GM12878 (cell line): ENCODE measurements around the gene GPM6B. TPM values are rescaled to one million over a fixed set of nuclear protein-coding genes. Genes with fewer than 3 reads are reported as not detected.

ENCODE experiments used
- ATAC-seq: fragments of 200-7000 bp; cut with Tn5 transposase; 3 replicates; pipeline ENCODE4 v1.9.1; 2020; ENCODE audit warnings: mild to moderate bottlenecking, moderate library complexity
- BruUV-seq: library from RNA; stranded (reverse); fragments of 400-500 nt; replicated peaks from 2 replicates; lab custom pipeline; 2021; lab: Mats Ljungman, UMichigan
- CTCF ChIA-PET: fragments of 300-600 bp; sonication (Branson Sonifier 250); formaldehyde crosslinking; extraction: SDS; loops from one replicate; lab custom pipeline; 2021; ENCODE audit warnings: inconsistent platforms; lab: Yijun Ruan, JAX
- POLR2A ChIA-PET: fragments of 350-600 bp; formaldehyde crosslinking; extraction: SDS; loops from one replicate; lab custom pipeline; 2021; ENCODE audit warnings: inconsistent platforms; lab: Charles Lee
- RAD21 ChIA-PET: fragments of 300-600 bp; sonication (Branson Sonifier 250); formaldehyde crosslinking; loops from one replicate; lab custom pipeline; 2023; ENCODE audit warnings: antibody characterized with exemption; ENCODE audit not compliant: unreplicated experiment; lab: Charles Lee
- SMC1A ChIA-PET: fragments of 300-600 bp; sonication (Branson Sonifier 250); formaldehyde crosslinking; loops from one replicate; lab custom pipeline; 2023; ENCODE audit not compliant: unreplicated experiment, uncharacterized antibody; lab: Charles Lee
- DNase-seq: peaks from one replicate; pipeline ENCODE4 v3.0.0-alpha.2; 2011; ENCODE audit warnings: low read depth, low spot score
- FAIRE-seq: peaks from 3 replicates; lab custom pipeline; 2011; peaks lifted over from hg19 to GRCh38; lab: Jason Lieb, UNC
- H2AFZ ChIP-seq: 2 replicates; pipeline ENCODE4 v1.6.0; 2011; ENCODE audit warnings: low read depth, low read length, control low read depth; ENCODE audit not compliant: control insufficient read depth
- H3K27ac ChIP-seq: 2 replicates; pipeline ENCODE4 v1.5.1; 2011; ENCODE audit warnings: control low read depth; ENCODE audit not compliant: control insufficient read depth, insufficient read depth
- H3K27me3 ChIP-seq, 2 experiments: replicated peaks in 1 of 2; 2 replicates each; pipeline versions ENCODE4 v1.6.0 to v1.6.1; 2011; ENCODE audit warnings: low read length in 1 of 2; ENCODE audit not compliant: control insufficient read depth in 2 of 2, insufficient read depth in 2 of 2
- H3K36me3 ChIP-seq, 2 experiments: 2 replicates each; pipeline ENCODE4 v1.5.1; 2011; ENCODE audit warnings: low read length in 1 of 2; ENCODE audit not compliant: control insufficient read depth in 2 of 2, insufficient read depth in 2 of 2
- H3K4me1 ChIP-seq: 2 replicates; pipeline ENCODE4 v1.6.1; 2011; ENCODE audit warnings: mild to moderate bottlenecking, low read length, moderate library complexity, mixed read lengths; ENCODE audit not compliant: control insufficient read depth, insufficient read depth
- H3K4me2 ChIP-seq: 2 replicates; pipeline ENCODE4 v1.6.0; 2011; ENCODE audit warnings: control low read depth; ENCODE audit not compliant: control insufficient read depth, insufficient read depth
- H3K4me3 ChIP-seq: fragments of 200-600 bp; sonication (generic); 2 replicates; pipeline ENCODE4 v1.5.1; 2016
- H3K79me2 ChIP-seq: 2 replicates; pipeline ENCODE4 v1.6.0; 2011; ENCODE audit warnings: low read length; ENCODE audit not compliant: control insufficient read depth, insufficient read depth
- H3K9ac ChIP-seq: 2 replicates; pipeline ENCODE4 v1.8.0; 2011; ENCODE audit warnings: low read length, control low read depth, mixed read lengths; ENCODE audit not compliant: control insufficient read depth, insufficient read depth
- H3K9me3 ChIP-seq: replicated peaks from 3 replicates; pipeline ENCODE4 v1.5.1; 2011; ENCODE audit warnings: mild to moderate bottlenecking, low read length; ENCODE audit not compliant: control insufficient read depth, insufficient read depth
- H4K20me1 ChIP-seq: 2 replicates; pipeline ENCODE4 v1.6.0; 2011; ENCODE audit not compliant: control insufficient read depth, insufficient read depth
- CEBPB ChIP-seq, 2 experiments: fragments of 150-350 bp in 1 of 2; IDR thresholded peaks; 2 replicates each; pipeline ENCODE4 v1.6.1; 2012 to 2014; ENCODE audit warnings: low read depth in 2 of 2, low read length in 2 of 2, borderline replicate concordance in 1 of 2, inconsistent platforms in 1 of 2
- POLR2A ChIP-seq: IDR thresholded peaks from 2 replicates; pipeline ENCODE4 v1.6.1; 2011; ENCODE audit warnings: low read depth, mild to moderate bottlenecking, low read length
- POLR2AphosphoS5 ChIP-seq: IDR thresholded peaks from 2 replicates; pipeline ENCODE4 v1.6.1; 2011; ENCODE audit warnings: mild to moderate bottlenecking, low read length, inconsistent platforms
- WGBS: methylation state at CpG from one replicate; pipeline ENCODE4 v1.1.6; 2016; ENCODE audit warnings: low lambda C conversion rate; ENCODE audit not compliant: insufficient replicate concordance, insufficient coverage; ENCODE audit errors: missing lambda C conversion rate; 5-methylcytosine and 5-hydroxymethylcytosine counted together
- in situ Hi-C: fragments of 300-500 bp; cut with MboI; formaldehyde crosslinking; loops from 9 replicates; pipeline ENCODE4 v1.14.3; 2018; ENCODE audit warnings: mixed read lengths
- intact Hi-C: fragments of 100-400 bp; cut with micrococcal nuclease; formaldehyde crosslinking; loops from one replicate; pipeline ENCODE4 v1.14.2; 2022; ENCODE audit not compliant: unreplicated experiment
- polyA plus RNA-seq, 11 experiments: library from polyadenylated mRNA; depleted of rRNA in 4 of 11; unstranded in 6 of 11; stranded (reverse) in 5 of 11; fragments of >200 nt; fragmentation: Nextera tagmentation in 4 of 11; fragmentation: Illumina TruSeq in 1 of 11; extraction: Ambion mirVana in 4 of 11; extraction: Trizol in 1 of 11; gene quantifications; 1 replicate in 1 of 11; 2 replicates in 10 of 11; pipeline versions ENCODE4 v1.2.1 to v1.2.3, GENCODE V29; 2011 to 2016; ENCODE audit warnings: inconsistent platforms in 2 of 11, missing spikeins in 2 of 11, low read depth in 1 of 11
- total RNA-seq, 4 experiments: library from RNA; depleted of rRNA in 3 of 4; stranded (reverse); fragments of >200 nt in 3 of 4; fragmentation: Illumina TruSeq in 1 of 4; extraction: Trizol in 1 of 4; gene quantifications; 2 replicates each; pipeline versions ENCODE4 v1.2.1 to v1.2.3, GENCODE V29; 2013 to 2021

Gene GPM6B
- total and polyA plus RNA-seq, 10 of the 15 experiments (the other 5 are each of a cell fraction or from before 2014, with no cell fraction given) = 0.01 to 2.6 (median 0.37) TPM; not detected in 2

DNA sequence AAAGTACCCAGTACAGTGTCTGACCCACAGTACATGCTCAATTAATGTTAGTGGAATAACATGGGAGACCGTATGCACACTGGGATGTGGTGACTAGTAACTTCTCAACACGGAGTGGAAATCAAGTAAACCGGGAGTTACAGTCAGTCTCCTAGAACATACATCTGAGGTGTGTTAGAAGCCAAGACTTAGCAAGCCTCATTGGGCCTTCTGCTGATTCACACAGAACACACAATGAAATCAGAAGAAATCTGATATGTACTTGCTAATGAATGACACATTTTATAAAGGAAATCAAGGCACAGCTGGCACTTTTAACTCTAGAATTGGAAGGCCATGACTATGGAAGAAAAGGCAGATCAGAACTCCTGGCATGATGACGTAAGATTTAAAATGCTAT is 95.5 kb downstream of the GPM6B start:
- RAD21 ChIA-PET = interaction anchor here (1.2 to 1.4 kb wide), 2 partner anchors 15 to 23 kb away, joined by 5 to 6 read pairs; no protein-coding TSS in a partner anchor
- no peak for DNase-seq
- intact Hi-C loops (no loop called here), in situ Hi-C loops (no loop called here)
- no peaks in the 10 kb centered on the region for H4K20me1 ChIP-seq
- H3K36me3 ChIP-seq = peaks cover 3 to 16% of the 10 kb centered on the region in 2 experiments; a peak in 3 of 4 replicates
- CTCF ChIA-PET = interaction anchor here (1.3 kb wide), 2 partner anchors 13 to 30 kb away, joined by 5 to 6 read pairs; partner anchors contain the start of genes OFD1 and TRAPPC2
- no peak overlapping the region for H3K27ac ChIP-seq
- no peak for ATAC-seq
- H2AFZ ChIP-seq = no peak overlapping the region
- H3K9ac ChIP-seq = no peak overlapping the region
- POLR2A ChIA-PET = interaction anchor here (0.6 to 1.0 kb wide), 2 partner anchors 13 to 34 kb away, joined by 4 to 6 read pairs; partner anchors contain the start of genes OFD1 and TRAPPC2
- FAIRE-seq = no peak
- TF ChIP-seq POLR2A = no peak
- no peak for TF ChIP-seq POLR2AphosphoS5
- TF ChIP-seq CEBPB (IDR thresholded peaks at IDR 0.05; ENCODE audit: borderline replicate concordance in 1 of 2, low read depth in 2 of 2, low read length in 2 of 2) = no peak
- TF ChIP-seq, all 136 proteins: peak for 0
- SMC1A ChIA-PET = interaction anchor here (1.1 to 2.2 kb wide), 8 partner anchors 9 to 62 kb away, joined by 3 to 14 read pairs (median 4); no protein-coding TSS in a partner anchor
- Histone ChIP-seq H3K9me3 (no peaks in the 10 kb centered on the region; the same call in 2 of the 3 replicates), H3K4me2 (no peak overlapping the region), H3K27me3 (no peaks in the 10 kb centered on the region), H3K79me2 (peaks cover 14% of the 10 kb centered on the region), H3K4me3 (no peak overlapping the region), H3K4me1 (no peaks in the 10 kb centered on the region; the same call in 1 of the 2 replicates)
- BruUV-seq = no TSS peak
- WGBS = 91% methylated on average over 4 of the region's 4 CpGs

Other genes starting within 250 kb of the GPM6B start
- not detected in 2 replicates for gene EGFL6, start 247.5 kb downstream of the GPM6B start, total RNA-seq (2014; rRNA removed)
- gene EGFL6, start 247.5 kb downstream of the GPM6B start, total RNA-seq (2014; rRNA removed; fragmentation: Illumina TruSeq; extraction: Trizol) = not detected in 2 replicates
- gene EGFL6, start 247.5 kb downstream of the GPM6B start, total RNA-seq (2021) = not detected in 2 replicates
- gene EGFL6, start 247.5 kb downstream of the GPM6B start, polyA plus RNA-seq (2011; rRNA removed) = 0.03 and 0.14 TPM in 2 replicates
- not detected in 2 replicates for gene EGFL6, start 247.5 kb downstream of the GPM6B start, polyA plus RNA-seq (2014; fragmentation: Illumina TruSeq; extraction: Trizol)
- not detected for gene EGFL6, start 247.5 kb downstream of the GPM6B start, polyA plus RNA-seq (2014; fragmentation: Nextera tagmentation; extraction: Ambion mirVana)
- gene EGFL6, start 247.5 kb downstream of the GPM6B start, polyA plus RNA-seq (2014; rRNA removed) = not detected in 2 replicates
- not detected for gene EGFL6, start 247.5 kb downstream of the GPM6B start, polyA plus RNA-seq (2016; fragmentation: Nextera tagmentation; extraction: Ambion mirVana)
- gene TCEANC, start 164.0 kb downstream of the GPM6B start, total RNA-seq (2014; rRNA removed) = 2.9 and 4.7 TPM in 2 replicates
- gene TCEANC, start 164.0 kb downstream of the GPM6B start, total RNA-seq (2014; rRNA removed; fragmentation: Illumina TruSeq; extraction: Trizol) = 3.7 and 3.8 TPM in 2 replicates
- gene TCEANC, start 164.0 kb downstream of the GPM6B start, total RNA-seq (2021) = 3.0 and 3.8 TPM in 2 replicates
- 4.9 and 6.5 TPM in 2 replicates for gene TCEANC, start 164.0 kb downstream of the GPM6B start, polyA plus RNA-seq (2011; rRNA removed)
- gene TCEANC, start 164.0 kb downstream of the GPM6B start, polyA plus RNA-seq (2014; fragmentation: Illumina TruSeq; extraction: Trizol) = 3.4 and 4.4 TPM in 2 replicates
- gene TCEANC, start 164.0 kb downstream of the GPM6B start, polyA plus RNA-seq (2014; fragmentation: Nextera tagmentation; extraction: Ambion mirVana) = 1 to 10 TPM; 1.5 to 4.0 TPM
- gene TCEANC, start 164.0 kb downstream of the GPM6B start, polyA plus RNA-seq (2014; rRNA removed) = 1.9 and 2.0 TPM in 2 replicates
- gene TCEANC, start 164.0 kb downstream of the GPM6B start, polyA plus RNA-seq (2016; fragmentation: Nextera tagmentation; extraction: Ambion mirVana) = 1 to 10 TPM; 1.1 to 2.7 TPM
- 42.1 and 54.1 TPM in 2 replicates for gene RAB9A, start 128.0 kb downstream of the GPM6B start, total RNA-seq (2014; rRNA removed)
- gene RAB9A, start 128.0 kb downstream of the GPM6B start, total RNA-seq (2014; rRNA removed; fragmentation: Illumina TruSeq; extraction: Trizol) = 50.5 and 53.1 TPM in 2 replicates
- gene RAB9A, start 128.0 kb downstream of the GPM6B start, total RNA-seq (2021) = 43.2 and 44.2 TPM in 2 replicates
- 142 and 180 TPM in 2 replicates for gene RAB9A, start 128.0 kb downstream of the GPM6B start, polyA plus RNA-seq (2011; rRNA removed)
- gene RAB9A, start 128.0 kb downstream of the GPM6B start, polyA plus RNA-seq (2014; fragmentation: Illumina TruSeq; extraction: Trizol) = 47.0 and 68.3 TPM in 2 replicates
- gene RAB9A, start 128.0 kb downstream of the GPM6B start, polyA plus RNA-seq (2014; fragmentation: Nextera tagmentation; extraction: Ambion mirVana) = 10 to 100 TPM; 49.2 to 49.3 TPM
- 52.4 and 64.6 TPM in 2 replicates for gene RAB9A, start 128.0 kb downstream of the GPM6B start, polyA plus RNA-seq (2014; rRNA removed)
- gene RAB9A, start 128.0 kb downstream of the GPM6B start, polyA plus RNA-seq (2016; fragmentation: Nextera tagmentation; extraction: Ambion mirVana) = 10 to 100 TPM; 64.8 to 76.4 TPM
- 21.0 and 30.0 TPM in 2 replicates for gene TRAPPC2, start 82.5 kb downstream of the GPM6B start, total RNA-seq (2014; rRNA removed)
- gene TRAPPC2, start 82.5 kb downstream of the GPM6B start, total RNA-seq (2014; rRNA removed; fragmentation: Illumina TruSeq; extraction: Trizol) = 24.8 and 26.2 TPM in 2 replicates
- gene TRAPPC2, start 82.5 kb downstream of the GPM6B start, total RNA-seq (2021) = 17.5 and 17.8 TPM in 2 replicates
- gene TRAPPC2, start 82.5 kb downstream of the GPM6B start, polyA plus RNA-seq (2011; rRNA removed) = 28.4 and 30.7 TPM in 2 replicates
- gene TRAPPC2, start 82.5 kb downstream of the GPM6B start, polyA plus RNA-seq (2014; fragmentation: Illumina TruSeq; extraction: Trizol) = 14.6 and 23.0 TPM in 2 replicates
- 10 to 100 TPM; 18.3 to 27.5 TPM for gene TRAPPC2, start 82.5 kb downstream of the GPM6B start, polyA plus RNA-seq (2014; fragmentation: Nextera tagmentation; extraction: Ambion mirVana)
- 12.4 and 14.8 TPM in 2 replicates for gene TRAPPC2, start 82.5 kb downstream of the GPM6B start, polyA plus RNA-seq (2014; rRNA removed)
- gene TRAPPC2, start 82.5 kb downstream of the GPM6B start, polyA plus RNA-seq (2016; fragmentation: Nextera tagmentation; extraction: Ambion mirVana) = 10 to 100 TPM; 21.6 to 26.6 TPM
- gene OFD1, start 82.3 kb downstream of the GPM6B start, total RNA-seq (2014; rRNA removed) = 22.4 and 27.7 TPM in 2 replicates
- gene OFD1, start 82.3 kb downstream of the GPM6B start, total RNA-seq (2014; rRNA removed; fragmentation: Illumina TruSeq; extraction: Trizol) = 39.5 and 43.7 TPM in 2 replicates
- gene OFD1, start 82.3 kb downstream of the GPM6B start, total RNA-seq (2021) = 30.6 and 34.0 TPM in 2 replicates
- gene OFD1, start 82.3 kb downstream of the GPM6B start, polyA plus RNA-seq (2011; rRNA removed) = 77.2 and 107 TPM in 2 replicates
- 33.3 and 43.7 TPM in 2 replicates for gene OFD1, start 82.3 kb downstream of the GPM6B start, polyA plus RNA-seq (2014; fragmentation: Illumina TruSeq; extraction: Trizol)
- 10 to 100 TPM; 43.0 to 64.5 TPM for gene OFD1, start 82.3 kb downstream of the GPM6B start, polyA plus RNA-seq (2014; fragmentation: Nextera tagmentation; extraction: Ambion mirVana)
- gene OFD1, start 82.3 kb downstream of the GPM6B start, polyA plus RNA-seq (2014; rRNA removed) = 23.6 and 23.7 TPM in 2 replicates
- 10 to 100 TPM; 32.6 to 34.2 TPM for gene OFD1, start 82.3 kb downstream of the GPM6B start, polyA plus RNA-seq (2016; fragmentation: Nextera tagmentation; extraction: Ambion mirVana)
- 22.3 and 23.2 TPM in 2 replicates for gene GEMIN8, start 212.8 kb upstream of the GPM6B start, total RNA-seq (2014; rRNA removed)
- gene GEMIN8, start 212.8 kb upstream of the GPM6B start, total RNA-seq (2014; rRNA removed; fragmentation: Illumina TruSeq; extraction: Trizol) = 19.0 and 19.9 TPM in 2 replicates
- 23.4 and 24.9 TPM in 2 replicates for gene GEMIN8, start 212.8 kb upstream of the GPM6B start, total RNA-seq (2021)
- 69.9 and 87.0 TPM in 2 replicates for gene GEMIN8, start 212.8 kb upstream of the GPM6B start, polyA plus RNA-seq (2011; rRNA removed)
- gene GEMIN8, start 212.8 kb upstream of the GPM6B start, polyA plus RNA-seq (2014; fragmentation: Illumina TruSeq; extraction: Trizol) = 25.4 and 25.9 TPM in 2 replicates
- gene GEMIN8, start 212.8 kb upstream of the GPM6B start, polyA plus RNA-seq (2014; fragmentation: Nextera tagmentation; extraction: Ambion mirVana) = 10 to 100 TPM; 18.4 to 29.5 TPM
- gene GEMIN8, start 212.8 kb upstream of the GPM6B start, polyA plus RNA-seq (2014; rRNA removed) = 28.6 and 29.6 TPM in 2 replicates
- gene GEMIN8, start 212.8 kb upstream of the GPM6B start, polyA plus RNA-seq (2016; fragmentation: Nextera tagmentation; extraction: Ambion mirVana) = 10 to 100 TPM; 29.9 to 34.2 TPM